GM18867 (cell line): Measurements from ENCODE around the gene STOX1.
"Not testable (repeated sequence)": the region's sequence is repeated elsewhere in the genome, so short reads cannot be mapped to it uniquely, and the experiment has no call there.

Experiments
- ATAC-seq: cut with Tn5 transposase; IDR thresholded peaks from one replicate; pipeline ENCODE4 v1.9.1; 2021; ENCODE audit warnings: mild to moderate bottlenecking, moderate library complexity; ENCODE audit not compliant: unreplicated experiment

STOX1 gene

GRCh38 chr10:68876246-68877138 lies 49.2 kb downstream of the STOX1 start:
- no peak for ATAC-seq

DNA sequence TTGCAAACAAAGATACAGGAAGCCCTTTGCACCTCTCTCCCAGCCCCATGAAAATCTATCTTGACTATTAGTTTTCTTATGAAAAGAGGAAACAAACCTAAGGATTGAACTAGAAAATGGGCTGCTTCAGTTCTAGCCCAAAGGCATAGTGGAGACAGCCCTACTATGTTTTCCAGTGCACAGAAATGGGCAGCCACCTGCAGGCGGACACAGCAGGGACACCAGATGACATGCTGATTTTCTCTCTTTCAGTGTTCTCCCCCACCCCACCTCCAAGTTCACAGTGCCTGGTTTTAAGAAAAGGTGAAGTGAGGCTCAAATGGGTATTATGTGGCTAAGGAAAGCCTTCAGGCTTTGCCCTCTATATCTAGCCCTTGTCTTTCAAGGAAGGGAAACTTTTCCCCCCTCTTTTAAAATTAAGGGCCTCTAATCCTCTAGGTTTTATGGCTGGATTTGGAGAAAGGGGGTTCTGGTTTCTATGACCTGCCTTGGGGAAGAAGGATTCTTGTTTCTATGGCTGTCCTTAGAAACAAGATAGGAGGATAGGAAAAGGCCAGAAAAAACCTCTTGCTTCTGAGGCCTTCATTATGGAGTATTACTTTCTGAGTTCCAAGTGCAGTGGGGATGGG lies 50.3 kb downstream of the STOX1 start:
- ATAC-seq, result no peak

- ATAC-seq, result no peak
Measured at GRCh38 chr10:68878496-68878895, 51.2 kb downstream of the STOX1 start.

DNA sequence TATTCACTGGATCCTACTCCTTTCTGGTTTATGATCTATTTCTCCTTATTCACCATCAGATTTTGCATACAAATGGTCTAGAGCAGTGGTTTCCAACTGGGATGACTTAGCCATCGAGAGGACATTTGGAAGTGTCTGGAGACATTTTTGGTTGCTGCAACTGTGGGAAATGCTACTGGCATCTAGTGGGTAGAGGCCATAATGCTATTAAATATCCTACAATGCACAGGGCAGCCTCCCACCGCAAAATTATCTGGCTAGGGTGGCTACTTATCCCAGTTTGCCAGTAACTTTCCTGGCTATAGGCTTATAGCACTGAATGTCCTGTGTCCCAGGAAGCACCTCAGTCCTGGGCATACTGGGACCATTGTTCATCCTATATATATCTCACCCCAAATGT lies 52.3 kb downstream of the STOX1 start:
- ATAC-seq, result no peak

GRCh38 chr10:68880181-68880580 lies 52.9 kb downstream of the STOX1 start:
- no peak for ATAC-seq

DNA sequence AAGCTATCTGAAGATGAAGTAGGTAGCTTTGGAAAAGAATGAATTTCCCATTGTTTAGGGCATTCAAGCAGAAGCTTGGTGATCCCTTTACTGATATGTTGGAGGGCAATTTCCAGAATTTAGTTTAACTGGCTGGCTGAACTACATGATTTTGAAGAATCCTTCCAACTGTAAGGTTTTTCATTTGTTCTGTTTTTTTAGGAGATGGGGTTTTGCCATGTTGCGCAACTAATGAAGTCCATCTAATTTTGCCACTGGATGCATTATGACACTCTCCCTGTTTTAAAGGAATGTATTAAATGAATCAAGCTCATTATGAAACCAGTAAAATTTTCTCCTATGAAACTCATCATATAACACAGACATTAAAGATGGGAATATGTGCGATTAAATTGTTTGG lies 67.7 kb downstream of the STOX1 start:
- no peak for ATAC-seq

DNA sequence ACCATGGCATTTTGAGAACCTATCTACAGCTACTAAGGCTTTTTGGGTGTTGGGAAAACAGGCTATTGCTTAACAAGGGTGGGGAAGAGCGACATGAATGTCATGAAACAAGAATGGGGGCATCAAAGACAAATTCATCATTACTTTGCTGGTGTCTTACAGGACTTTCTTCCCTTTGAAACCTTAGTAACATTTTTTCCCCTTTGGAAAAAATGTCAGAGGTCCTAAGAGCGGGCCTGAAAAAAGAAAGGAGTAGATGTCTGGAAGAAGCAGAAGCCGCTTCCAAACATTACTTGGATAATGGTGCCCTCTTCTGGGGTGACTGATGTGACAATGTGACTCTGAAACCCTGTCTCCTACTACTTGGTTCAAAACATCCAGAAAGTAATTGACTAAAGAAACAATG lies 70.0 kb downstream of the STOX1 start:
- ATAC-seq, result no peak

- ATAC-seq, result no peak
Measured at GRCh38 chr10:68899186-68899745, 71.9 kb downstream of the STOX1 start.

DNA sequence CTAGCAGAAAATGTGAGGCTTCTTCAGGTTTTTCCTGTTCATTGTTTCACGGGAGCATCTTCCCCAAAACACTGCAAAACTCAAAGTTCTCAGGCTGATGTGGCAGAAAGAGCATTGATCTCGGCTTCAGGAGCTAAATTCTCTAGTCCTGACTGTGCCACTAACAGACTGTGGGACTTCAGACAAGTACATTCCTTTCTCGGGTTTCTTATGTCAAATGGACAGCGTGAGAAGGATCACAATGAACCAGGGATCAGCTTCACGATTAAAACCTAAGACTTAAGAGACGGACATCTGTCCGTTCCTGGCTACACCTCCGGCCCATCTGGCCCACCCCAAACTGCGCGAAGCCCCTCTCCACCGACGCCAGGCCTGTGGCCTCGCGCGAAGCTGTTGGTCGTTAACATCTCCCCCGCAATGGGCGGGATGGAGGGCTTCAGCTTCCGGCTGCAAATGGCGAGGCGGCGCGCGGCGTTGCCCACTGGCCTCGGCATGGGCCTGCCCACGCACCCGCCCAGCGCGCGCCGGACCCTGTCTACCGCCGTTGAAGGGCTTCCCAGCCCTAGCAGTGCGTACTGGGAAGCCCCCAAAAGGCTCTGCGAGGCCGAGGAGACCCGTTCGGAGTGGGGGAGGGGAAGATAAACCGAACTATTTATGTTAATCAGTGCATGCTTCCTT lies 73.2 kb downstream of the STOX1 start:
- ATAC-seq, result no peak

GRCh38 chr10:68901105-68901927 lies 74.0 kb downstream of the STOX1 start, which contains the start of gene DDX50:
TSS of gene DDX50 (plus strand) at chr10:68901315. CDS start at chr10:68901385, 70 bp downstream.
- peak; percentile 96 for ATAC-seq

GRCh38 chr10:68902382-68902781 lies 75.1 kb downstream of the STOX1 start:
- no peak for ATAC-seq

GRCh38 chr10:68924593-68924992 lies 97.3 kb downstream of the STOX1 start:
- ATAC-seq, result no peak

DNA sequence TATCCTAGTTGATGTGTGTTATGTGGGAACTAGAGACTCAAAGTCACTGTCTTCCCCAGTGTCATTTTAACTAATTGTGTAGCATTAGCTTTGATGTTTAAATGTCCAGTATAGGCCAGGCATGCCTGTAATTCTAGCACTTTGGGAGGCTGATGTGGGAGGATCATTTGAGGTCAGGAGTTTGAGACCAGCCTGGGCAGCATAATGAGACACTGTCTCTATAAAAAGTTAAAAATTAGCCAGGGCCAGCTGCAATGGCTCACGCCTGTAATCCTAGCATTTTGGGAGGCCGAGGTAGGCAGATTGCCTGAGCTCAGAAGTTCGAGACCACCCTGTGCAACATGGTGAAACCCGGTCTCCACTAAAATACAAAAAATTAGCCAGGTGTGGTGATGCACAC lies 98.2 kb downstream of the STOX1 start:
- no peak for ATAC-seq

GRCh38 chr10:68929157-68929556 lies 101.8 kb downstream of the STOX1 start:
- ATAC-seq, result not testable (repeated sequence)

- ATAC-seq, result not testable (repeated sequence)
Measured at GRCh38 chr10:68929888-68930287, 102.6 kb downstream of the STOX1 start.

GRCh38 chr10:68932860-68933259 lies 105.5 kb downstream of the STOX1 start:
- not testable (repeated sequence) for ATAC-seq

DNA sequence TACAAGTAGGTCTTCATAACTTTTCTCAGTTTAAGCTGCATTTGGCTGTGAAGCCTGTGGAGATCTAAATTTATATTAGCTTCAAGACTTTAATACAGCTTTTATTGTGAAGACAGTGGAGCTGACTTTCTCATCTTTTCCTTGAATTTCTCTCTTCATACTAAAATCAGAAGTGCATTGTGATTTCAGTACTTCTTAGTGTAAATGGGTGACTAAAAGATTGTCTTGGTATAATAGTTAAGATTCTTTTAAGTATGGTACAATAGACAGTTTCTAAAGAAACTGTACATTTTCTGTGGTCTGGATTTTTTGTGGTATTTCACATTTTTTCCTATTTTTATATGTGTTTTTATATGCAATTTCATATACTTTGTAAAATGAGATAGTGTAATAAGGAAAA lies 107.7 kb downstream of the STOX1 start:
- no peak for ATAC-seq

GRCh38 chr10:68938117-68938516 lies 110.8 kb downstream of the STOX1 start:
- no peak for ATAC-seq

DNA sequence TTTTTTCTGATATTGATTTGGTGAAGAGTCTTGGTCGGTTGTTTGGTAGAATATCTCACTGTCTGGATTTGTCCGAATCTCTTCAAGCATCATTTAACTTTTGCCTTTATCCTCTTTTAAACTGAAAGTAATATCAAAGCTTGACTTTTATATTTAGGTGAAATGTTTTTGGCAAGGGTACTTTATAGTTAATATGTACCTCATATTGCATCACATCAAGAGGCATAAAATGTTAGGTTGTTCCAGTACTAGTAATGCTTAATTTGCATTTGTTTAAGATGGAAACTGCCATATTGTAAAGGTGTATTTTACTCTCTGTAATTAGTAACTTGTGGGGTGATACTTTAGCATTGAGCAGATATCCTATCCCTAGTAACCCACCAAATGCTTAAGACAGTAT lies 111.6 kb downstream of the STOX1 start:
- ATAC-seq, result no peak

GRCh38 chr10:68940917-68941316 lies 113.6 kb downstream of the STOX1 start:
- not testable (repeated sequence) for ATAC-seq
